HCT116 (cell line): ENCODE measurements around the gene PRCD. TPM values are rescaled to one million over a fixed set of nuclear protein-coding genes. Genes with fewer than 3 reads are reported as not detected.

Experiments used
- ATAC-seq: fragments of 200-7000 bp; cut with Tn5 transposase; 2 replicates; pipeline ENCODE4 v1.9.1; 2020; ENCODE audit warnings: mild to moderate bottlenecking, moderate library complexity
- BruUV-seq: library from RNA; stranded (reverse); fragments of 400-500 nt; replicated peaks from 2 replicates; lab custom pipeline; 2021; lab: Mats Ljungman, UMichigan
- CTCF ChIA-PET: fragments of 300-600 bp; sonication (Branson Sonifier 250); formaldehyde crosslinking; loops from one replicate; lab custom pipeline; 2021; ENCODE audit warnings: antibody characterized with exemption; lab: Charles Lee
- POLR2A ChIA-PET: fragments of 300-600, 350-600 bp; sonication (Branson Sonifier 250); formaldehyde crosslinking; loops from one replicate; lab custom pipeline; 2021; ENCODE audit warnings: antibody characterized with exemption; lab: Charles Lee
- RAD21 ChIA-PET, 2 experiments: fragments of 300-600 bp; sonication (Branson Sonifier 250); formaldehyde crosslinking; loops; one replicate each; lab custom pipeline; 2023; ENCODE audit warnings: low total read pairs in 2 of 2; ENCODE audit not compliant: uncharacterized antibody in 2 of 2, unreplicated experiment in 2 of 2, low non-redundant PET in 1 of 2; lab: Charles Lee
- DNase-seq: peaks from one replicate; pipeline ENCODE4 v3.0.0-alpha.2; 2010; ENCODE audit warnings: low read depth, low spot score
- H2AFZ ChIP-seq: fragments of 200-600 bp; shearing (Covaris generic), sonication (generic); 2 replicates; pipeline ENCODE4 v1.6.1; 2017; ENCODE audit warnings: low read depth, mixed run types, mixed read lengths, antibody characterized with exemption, low read length; ENCODE audit not compliant: poor library complexity, severe bottlenecking
- H3K27ac ChIP-seq: 2 replicates; pipeline ENCODE4 v1.5.1; 2012; ENCODE audit warnings: low read depth, low read length
- H3K27me3 ChIP-seq: fragments of 200-600 bp; sonication (generic); 2 replicates; pipeline ENCODE4 v1.6.1; 2016; ENCODE audit warnings: mixed run types, low read length, mixed read lengths; ENCODE audit not compliant: insufficient read depth
- H3K36me3 ChIP-seq, 2 experiments: fragments of 200-500 bp in 1 of 2; fragments of 200-600 bp in 1 of 2; sonication (Bioruptor generic) in 1 of 2; sonication (generic) in 1 of 2; 2 replicates each; pipeline versions ENCODE4 v1.5.1 to v1.6.1; 2014 to 2016; ENCODE audit warnings: low read length in 2 of 2, inconsistent platforms in 1 of 2, mixed read lengths in 1 of 2, mixed run types in 1 of 2; ENCODE audit not compliant: insufficient read depth in 2 of 2, control insufficient read depth in 1 of 2
- H3K4me1 ChIP-seq, 2 experiments: fragments of 200-600 bp in 1 of 2; sonication (generic) in 1 of 2; 2 replicates each; pipeline versions ENCODE4 v1.5.1 to v1.6.1; 2012 to 2017; ENCODE audit warnings: low read length in 2 of 2, inconsistent platforms in 1 of 2, mild to moderate bottlenecking in 1 of 2, mixed read lengths in 1 of 2, mixed run types in 1 of 2, moderate library complexity in 1 of 2; ENCODE audit not compliant: insufficient read depth in 2 of 2, control insufficient read depth in 1 of 2
- H3K4me2 ChIP-seq: fragments of 200-600 bp; sonication (generic); 2 replicates; pipeline ENCODE4 v1.6.1; 2017; ENCODE audit warnings: mixed run types, low read length, mixed read lengths
- H3K4me3 ChIP-seq, 2 experiments: fragments of 200-600 bp in 1 of 2; sonication (generic) in 1 of 2; replicated peaks in 1 of 2; 2 replicates each; pipeline ENCODE4 v1.5.1; 2011 to 2016; ENCODE audit warnings: low read length in 2 of 2, control low read depth in 1 of 2, low read depth in 1 of 2, mild to moderate bottlenecking in 1 of 2, mixed read lengths in 1 of 2, mixed run types in 1 of 2
- H3K79me2 ChIP-seq: fragments of 200-600 bp; sonication (generic); 2 replicates; pipeline ENCODE4 v1.6.1; 2017; ENCODE audit warnings: mild to moderate bottlenecking, mixed run types, low read length, moderate library complexity, mixed read lengths; ENCODE audit not compliant: insufficient read depth
- H3K9ac ChIP-seq: fragments of 200-600 bp; sonication (generic); 2 replicates; pipeline ENCODE4 v1.6.1; 2016; ENCODE audit warnings: low read length, mixed read lengths
- H3K9me2 ChIP-seq: fragments of 200-600 bp; sonication (generic), shearing (Covaris generic); 2 replicates; pipeline ENCODE4 v1.6.1; 2017; ENCODE audit warnings: mixed run types, mild to moderate bottlenecking, moderate library complexity; ENCODE audit not compliant: insufficient read depth
- H3K9me3 ChIP-seq, 2 experiments: fragments of 200-500 bp in 1 of 2; fragments of 200-600 bp in 1 of 2; sonication (Bioruptor generic) in 1 of 2; sonication (generic) in 1 of 2; 2 replicates each; pipeline ENCODE4 v1.6.1; 2014 to 2017; ENCODE audit warnings: low read length in 2 of 2, mixed read lengths in 2 of 2, inconsistent platforms in 1 of 2, low read depth in 1 of 2, mild to moderate bottlenecking in 1 of 2, mixed run types in 1 of 2, moderate library complexity in 1 of 2; ENCODE audit not compliant: control insufficient read depth in 1 of 2, insufficient read depth in 1 of 2
- H4K20me1 ChIP-seq: fragments of 200-600 bp; sonication (generic), shearing (Covaris generic); 2 replicates; pipeline ENCODE4 v1.6.1; 2017; ENCODE audit warnings: mixed run types, mild to moderate bottlenecking, moderate library complexity; ENCODE audit not compliant: insufficient read depth
- CTCF ChIP-seq, 3 experiments: fragments of 200-600 bp in 1 of 3; sonication (generic) in 1 of 3; IDR thresholded peaks in 2 of 3; conservative IDR thresholded peaks in 1 of 3; 2 replicates each; pipeline ENCODE4 v1.5.1; 2012 to 2017; ENCODE audit warnings: low read depth in 2 of 3, low read length in 2 of 3, antibody characterized with exemption in 1 of 3, borderline replicate concordance in 1 of 3, control low read depth in 1 of 3, mild to moderate bottlenecking in 1 of 3, mixed read lengths in 1 of 3, mixed run types in 1 of 3, moderate library complexity in 1 of 3; ENCODE audit not compliant: insufficient read depth in 1 of 3
- EGR1 ChIP-seq: IDR thresholded peaks from 2 replicates; pipeline ENCODE4 v1.6.1; 2012; ENCODE audit warnings: low read depth
- ELF1 ChIP-seq: IDR thresholded peaks from 2 replicates; pipeline ENCODE4 v1.6.1; 2012; ENCODE audit warnings: low read depth, borderline replicate concordance
- EZH2 ChIP-seq: fragments of 200-600 bp; sonication (generic); IDR thresholded peaks from 2 replicates; pipeline ENCODE4 v1.6.1; 2017; ENCODE audit warnings: antibody characterized with exemption, mixed run types
- EZH2phosphoT487 ChIP-seq: fragments of 200-600 bp; IDR thresholded peaks from 2 replicates; pipeline ENCODE4 v1.6.1; 2018; ENCODE audit warnings: antibody characterized with exemption, borderline replicate concordance
- POLR2AphosphoS5 ChIP-seq: IDR thresholded peaks from 2 replicates; pipeline ENCODE4 v1.6.1; 2011; ENCODE audit warnings: mild to moderate bottlenecking, low read depth, low read length, moderate library complexity
- SP1 ChIP-seq: IDR thresholded peaks from 2 replicates; pipeline ENCODE4 v1.6.1; 2012; ENCODE audit warnings: low read depth
- ZFX ChIP-seq: fragments of 450-650 bp; IDR thresholded peaks from 2 replicates; pipeline ENCODE4 v1.6.1; 2017
- intact Hi-C: fragments of 100-400 bp; cut with micrococcal nuclease; formaldehyde crosslinking; loops from 2 replicates; pipeline ENCODE4 v1.10.0; 2022
- total RNA-seq: library from RNA; stranded (reverse); gene quantifications from one replicate; pipeline ENCODE4 v1.2.1, GENCODE V29; 2021; ENCODE audit not compliant: unreplicated experiment

The PRCD gene
- total RNA-seq, 1 experiment from 2014 or later: not detected

GRCh38 chr17:76545918-76546555, 6.2 kb downstream of the PRCD start:
- H3K4me1 ChIP-seq: peaks cover 3 to 18% of the 10 kb centered on the region in 2 experiments; a peak in 3 of 4 replicates
- H4K20me1 ChIP-seq: no peaks in the 10 kb centered on the region
- H3K4me3 ChIP-seq: no peak overlapping the region
- ATAC-seq: no peak
- no peaks in the 10 kb centered on the region for H3K9me3 ChIP-seq
- no peak overlapping the region; the same call in 1 of the 2 replicates for H3K27ac ChIP-seq
- BruUV-seq: no TSS peak
- no peak for DNase-seq
- TF ChIP-seq POLR2AphosphoS5: no peak
- no peak for TF ChIP-seq EZH2
- TF ChIP-seq EGR1: no peak
- no peak for TF ChIP-seq SP1
- TF ChIP-seq CTCF (IDR thresholded peaks at IDR 0.05 in 2 of 3, conservative IDR thresholded peaks at IDR 0.05 in 1 of 3; ENCODE audit: borderline replicate concordance in 1 of 3, insufficient read depth in 1 of 3, low read depth in 2 of 3, low read length in 2 of 3): no peak
- no peak for TF ChIP-seq ELF1
- no peak for TF ChIP-seq ZFX
- TF ChIP-seq EZH2phosphoT487: no peak
- intact Hi-C loops: loop anchor here (2.0 kb wide), 1 partner anchor 81 kb away; no protein-coding TSS in a partner anchor
- H2AFZ ChIP-seq: no peak overlapping the region
- H3K9ac ChIP-seq: no peak overlapping the region
- H3K9me2 ChIP-seq: no peaks in the 10 kb centered on the region
- H3K27me3 ChIP-seq: no peaks in the 10 kb centered on the region
- H3K36me3 ChIP-seq: no peaks in the 10 kb centered on the region
- ChIA-PET RAD21 (no interaction called here), CTCF (interaction anchor here (0.9 to 2.7 kb wide), 5 partner anchors 9 to 135 kb away, joined by 3 to 22 read pairs (median 10); no protein-coding TSS in a partner anchor), POLR2A (interaction anchor here (1.1 kb wide), 1 partner anchor 11 kb away, joined by 3 read pairs; no protein-coding TSS in a partner anchor)
- no peaks in the 10 kb centered on the region for H3K79me2 ChIP-seq
- no peak overlapping the region for H3K4me2 ChIP-seq
